Neural progenitor cell (in vitro differentiated cells): ENCODE data around the gene PPP2R2C. TPM values are rescaled to one million over a fixed set of nuclear protein-coding genes. Genes with fewer than 3 reads are reported as not detected.
A peak's percentile ranks its signal among the peaks of the same experiment; 100 is the strongest.

ENCODE experiments used
- DNase-seq: peaks from one replicate; pipeline ENCODE4 v3.0.0-alpha.2; 2016; ENCODE audit warnings: low spot score
- H2AFZ ChIP-seq: fragments of 200-600 bp; sonication (generic); replicated peaks from 2 replicates; pipeline ENCODE4 v1.6.1; 2016; ENCODE audit warnings: antibody characterized with exemption
- H3F3A ChIP-seq: fragments of 200-600 bp; sonication (generic); 2 replicates; pipeline ENCODE4 v1.6.1; 2016; ENCODE audit warnings: antibody characterized with exemption, low read depth
- H3K27ac ChIP-seq: fragments of 200-600 bp; sonication (generic); 2 replicates; pipeline ENCODE4 v1.5.1; 2016; ENCODE audit warnings: mild to moderate bottlenecking
- H3K27me3 ChIP-seq: fragments of 200-600 bp; sonication (generic); 2 replicates; pipeline ENCODE4 v1.6.1; 2016; ENCODE audit warnings: mild to moderate bottlenecking, moderate library complexity
- H3K36me3 ChIP-seq: fragments of 200-600 bp; sonication (generic); 2 replicates; pipeline ENCODE4 v1.5.1; 2016
- H3K4me1 ChIP-seq: fragments of 200-600 bp; sonication (generic); 2 replicates; pipeline ENCODE4 v1.6.1; 2016; ENCODE audit warnings: mixed run types
- H3K4me2 ChIP-seq: fragments of 200-600 bp; sonication (generic); 2 replicates; pipeline ENCODE4 v1.6.1; 2016
- H3K4me3 ChIP-seq: fragments of 200-600 bp; sonication (generic); 2 replicates; pipeline ENCODE4 v1.5.1; 2016
- H3K79me2 ChIP-seq: fragments of 200-600 bp; sonication (generic); 2 replicates; pipeline ENCODE4 v1.6.1; 2016; ENCODE audit warnings: low read depth
- H3K9ac ChIP-seq: fragments of 200-600 bp; sonication (generic); 2 replicates; pipeline ENCODE4 v1.6.1; 2016
- H3K9me3 ChIP-seq: fragments of 200-600 bp; sonication (generic); 2 replicates; pipeline ENCODE4 v1.5.1; 2016; ENCODE audit warnings: low read depth
- H4K20me1 ChIP-seq: fragments of 200-600 bp; sonication (generic); 2 replicates; pipeline ENCODE4 v1.6.1; 2016; ENCODE audit warnings: low read depth
- H3K27ac Mint-ChIP-seq: 3 replicates; pipeline ENCODE4 v1.8.0; 2021; ENCODE audit warnings: mixed read lengths
- H3K27me3 Mint-ChIP-seq: 2 replicates; pipeline ENCODE4 v1.8.0; 2022; ENCODE audit warnings: low read depth, mild to moderate bottlenecking, inconsistent platforms, moderate library complexity, mixed read lengths; ENCODE audit not compliant: insufficient read depth
- H3K36me3 Mint-ChIP-seq: 3 replicates; pipeline ENCODE4 v1.8.0; 2021; ENCODE audit warnings: mixed read lengths
- H3K4me1 Mint-ChIP-seq: 3 replicates; pipeline ENCODE4 v1.8.0; 2021; ENCODE audit warnings: mixed read lengths
- H3K4me3 Mint-ChIP-seq: 3 replicates; pipeline ENCODE4 v1.8.0; 2021; ENCODE audit warnings: mild to moderate bottlenecking, moderate library complexity, mixed read lengths
- H3K9me3 Mint-ChIP-seq: 3 replicates; pipeline ENCODE4 v1.8.0; 2020; ENCODE audit warnings: mixed read lengths
- CTCF ChIP-seq: fragments of 200-600 bp; sonication (generic); IDR thresholded peaks from 2 replicates; pipeline ENCODE4 v1.5.1; 2017; ENCODE audit warnings: antibody characterized with exemption, mild to moderate bottlenecking
- EZH2 ChIP-seq: fragments of 200-600 bp; sonication (generic); IDR thresholded peaks from 2 replicates; pipeline ENCODE4 v1.6.1; 2017; ENCODE audit warnings: antibody characterized with exemption, mild to moderate bottlenecking, moderate library complexity
- EZH2phosphoT487 ChIP-seq: fragments of 200-600 bp; sonication (generic); IDR thresholded peaks from 2 replicates; pipeline ENCODE4 v1.6.1; 2017; ENCODE audit warnings: antibody characterized with exemption
- total RNA-seq: library from RNA; depleted of rRNA; stranded (reverse); fragments of >200 nt; gene quantifications from 2 replicates; pipeline ENCODE4 v1.2.3, GENCODE V29; 2015; ENCODE audit warnings: low replicate concordance

Gene PPP2R2C
- total RNA-seq, 1 donor from 2014 or later = 3.5 TPM

GRCh38 chr4:6329478-6330383 is 142.7 kb downstream of the PPP2R2C start:
- no peak overlapping the region for H3K4me3 Mint-ChIP-seq
- H3K27ac Mint-ChIP-seq = no peak overlapping the region

GRCh38 chr4:6328526-6328925 is 143.9 kb downstream of the PPP2R2C start:
- Histone ChIP-seq H3K9ac (no peak overlapping the region), H3K27me3 (no peaks in the 10 kb centered on the region), H3K4me3 (no peak overlapping the region), H3K27ac (no peak overlapping the region), H3K4me1 (peaks cover 10% of the 10 kb centered on the region), H4K20me1 (no peaks in the 10 kb centered on the region), H3K36me3 (no peaks in the 10 kb centered on the region), H3K9me3 (no peaks in the 10 kb centered on the region), H3K4me2 (no peak overlapping the region), H2AFZ (no peak overlapping the region), H3K79me2 (no peaks in the 10 kb centered on the region), H3F3A (peaks cover 17% of the 10 kb centered on the region)
- Mint-ChIP-seq H3K36me3 (no peaks in the 10 kb centered on the region), H3K9me3 (no peaks in the 10 kb centered on the region), H3K27me3 (peaks cover 22% of the 10 kb centered on the region), H3K27ac (no peak overlapping the region), H3K4me1 (peaks cover 13% of the 10 kb centered on the region), H3K4me3 (no peak overlapping the region)
- no peak for DNase-seq
- TF ChIP-seq CTCF (no peak), EZH2phosphoT487 (no peak), EZH2 (no peak)

More at GRCh38 chr4:6329478-6330383, 142.7 kb downstream of the PPP2R2C start:
- no peaks in the 10 kb centered on the region for H3K9me3 ChIP-seq
- H3K27me3 Mint-ChIP-seq = peaks cover 24% of the 10 kb centered on the region
- peaks cover 14% of the 10 kb centered on the region for H3F3A ChIP-seq
- no peaks in the 10 kb centered on the region for H3K79me2 ChIP-seq
- peaks cover 8% of the 10 kb centered on the region for H3K4me1 Mint-ChIP-seq
- DNase-seq = no peak
- H3K4me2 ChIP-seq = no peak overlapping the region
- no peak overlapping the region for H3K9ac ChIP-seq
- no peak overlapping the region for H3K27ac ChIP-seq
- H4K20me1 ChIP-seq = no peaks in the 10 kb centered on the region
- TF ChIP-seq CTCF = no peak
- TF ChIP-seq EZH2phosphoT487 = no peak
- TF ChIP-seq EZH2 = no peak
- H3K4me3 ChIP-seq = no peak overlapping the region
- H2AFZ ChIP-seq = no peak overlapping the region
- H3K4me1 ChIP-seq = peaks cover 10% of the 10 kb centered on the region
- H3K9me3 Mint-ChIP-seq = no peaks in the 10 kb centered on the region
- no peaks in the 10 kb centered on the region for H3K36me3 Mint-ChIP-seq
- H3K27me3 ChIP-seq = no peaks in the 10 kb centered on the region
- no peaks in the 10 kb centered on the region for H3K36me3 ChIP-seq

GRCh38 chr4:6327220-6327917 is 145.0 kb downstream of the PPP2R2C start:
- H3K27ac Mint-ChIP-seq = no peak overlapping the region
- H3K27me3 ChIP-seq = no peaks in the 10 kb centered on the region
- H3K9me3 Mint-ChIP-seq = no peaks in the 10 kb centered on the region
- no peak overlapping the region for H3K27ac ChIP-seq
- no peaks in the 10 kb centered on the region for H4K20me1 ChIP-seq
- peaks cover 13% of the 10 kb centered on the region for H3K4me1 Mint-ChIP-seq
- no peaks in the 10 kb centered on the region for H3K36me3 Mint-ChIP-seq
- H3K4me2 ChIP-seq = no peak overlapping the region
- H2AFZ ChIP-seq = peak overlapping the region; percentile 39
- H3F3A ChIP-seq = peaks cover 17% of the 10 kb centered on the region
- no peaks in the 10 kb centered on the region for H3K9me3 ChIP-seq
- peaks cover 18% of the 10 kb centered on the region for H3K27me3 Mint-ChIP-seq
- DNase-seq = peak; percentile 85
- peak; percentile 85 for TF ChIP-seq CTCF
- TF ChIP-seq EZH2 = no peak
- no peak for TF ChIP-seq EZH2phosphoT487
- no peaks in the 10 kb centered on the region for H3K79me2 ChIP-seq
- H3K4me3 Mint-ChIP-seq = no peak overlapping the region
- no peak overlapping the region for H3K9ac ChIP-seq
- H3K36me3 ChIP-seq = no peaks in the 10 kb centered on the region
- H3K4me1 ChIP-seq = peaks cover 10% of the 10 kb centered on the region
- no peak overlapping the region for H3K4me3 ChIP-seq
